DLD1 (cell line): ENCODE results near the gene HPCAL4.

Source experiments
- in situ Hi-C: cut with HindIII; loops from 2 replicates; pipeline ENCODE4 v1.10.0; 2017; ENCODE audit warnings: low sequenced_read_pairs

Gene HPCAL4

GRCh38 chr1:39653546-39654031, 37.6 kb downstream of the HPCAL4 start:
- in situ Hi-C loops, result no loop called here

GRCh38 chr1:39652554-39652953, 38.7 kb downstream of the HPCAL4 start:
- in situ Hi-C loops, result no loop called here

GRCh38 chr1:39652105-39652504, 39.1 kb downstream of the HPCAL4 start:
- in situ Hi-C loops, result no loop called here

GRCh38 chr1:39650431-39650830, 40.8 kb downstream of the HPCAL4 start:
- in situ Hi-C loops, result no loop called here

- in situ Hi-C loops, result no loop called here
Measured at GRCh38 chr1:39649636-39650185, 41.5 kb downstream of the HPCAL4 start.

- in situ Hi-C loops, result no loop called here
Measured at GRCh38 chr1:39648496-39648895, 42.7 kb downstream of the HPCAL4 start.

GRCh38 chr1:39647247-39647646, 44.0 kb downstream of the HPCAL4 start:
- in situ Hi-C loops, result no loop called here

GRCh38 chr1:39646232-39647081, 44.8 kb downstream of the HPCAL4 start:
- in situ Hi-C loops, result no loop called here

- in situ Hi-C loops, result no loop called here
Measured at GRCh38 chr1:39645411-39646043, 45.7 kb downstream of the HPCAL4 start.

GRCh38 chr1:39643705-39644104, 47.5 kb downstream of the HPCAL4 start:
- in situ Hi-C loops, result no loop called here

GRCh38 chr1:39642796-39643195, 48.4 kb downstream of the HPCAL4 start:
- in situ Hi-C loops, result no loop called here

- in situ Hi-C loops, result no loop called here
Measured at GRCh38 chr1:39640861-39641260, 50.4 kb downstream of the HPCAL4 start.

- in situ Hi-C loops, result no loop called here
Measured at GRCh38 chr1:39639305-39640130, 51.7 kb downstream of the HPCAL4 start, which contains the start of gene HEYL. Gene HEYL (minus strand): TSS chr1:39639643. CDS start chr1:39639625, 18 bp downstream.

GRCh38 chr1:39638965-39639304, 52.3 kb downstream of the HPCAL4 start:
- in situ Hi-C loops, result no loop called here

GRCh38 chr1:39637361-39637760, 53.9 kb downstream of the HPCAL4 start:
- in situ Hi-C loops, result no loop called here

GRCh38 chr1:39635871-39636210, 55.4 kb downstream of the HPCAL4 start:
- in situ Hi-C loops, result no loop called here

- in situ Hi-C loops, result no loop called here
Measured at GRCh38 chr1:39635205-39635870, 55.9 kb downstream of the HPCAL4 start.

- in situ Hi-C loops, result no loop called here
Measured at GRCh38 chr1:39633422-39633821, 57.8 kb downstream of the HPCAL4 start.

- in situ Hi-C loops, result no loop called here
Measured at GRCh38 chr1:39632682-39633417, 58.4 kb downstream of the HPCAL4 start.

GRCh38 chr1:39632323-39632681, 58.9 kb downstream of the HPCAL4 start:
- in situ Hi-C loops, result no loop called here
